HCT116 (cell line): ENCODE measurements around the gene SPEM1.

Experiments used
- POLR2A ChIP-seq: IDR thresholded peaks from 2 replicates; pipeline ENCODE4 v1.7.0; 2011; ENCODE audit warnings: borderline replicate concordance; ENCODE audit not compliant: insufficient read depth, insufficient read length; ENCODE audit errors: extremely low read depth
- ZNF274 ChIP-seq: fragments of 200-500 bp; sonication (Bioruptor generic); IDR thresholded peaks from 2 replicates; pipeline ENCODE4 v1.6.1; 2014; ENCODE audit warnings: mild to moderate bottlenecking, low read depth, low read length, inconsistent platforms
- TF ChIP-seq, protein P1 (sequence below), 3 experiments: fragments of 200-600 bp in 1 of 3; sonication (generic) in 1 of 3; IDR thresholded peaks in 2 of 3; conservative IDR thresholded peaks in 1 of 3; 2 replicates each; pipeline ENCODE4 v1.5.1; 2012 to 2017; ENCODE audit warnings: low read depth in 2 of 3, low read length in 2 of 3, antibody characterized with exemption in 1 of 3, borderline replicate concordance in 1 of 3, control low read depth in 1 of 3, mild to moderate bottlenecking in 1 of 3, mixed read lengths in 1 of 3, mixed run types in 1 of 3, moderate library complexity in 1 of 3; ENCODE audit not compliant: insufficient read depth in 1 of 3

GRCh38 chr17:7408863-7409262, 11.3 kb upstream of the SPEM1 start:
- TF ChIP-seq, protein P1, sequence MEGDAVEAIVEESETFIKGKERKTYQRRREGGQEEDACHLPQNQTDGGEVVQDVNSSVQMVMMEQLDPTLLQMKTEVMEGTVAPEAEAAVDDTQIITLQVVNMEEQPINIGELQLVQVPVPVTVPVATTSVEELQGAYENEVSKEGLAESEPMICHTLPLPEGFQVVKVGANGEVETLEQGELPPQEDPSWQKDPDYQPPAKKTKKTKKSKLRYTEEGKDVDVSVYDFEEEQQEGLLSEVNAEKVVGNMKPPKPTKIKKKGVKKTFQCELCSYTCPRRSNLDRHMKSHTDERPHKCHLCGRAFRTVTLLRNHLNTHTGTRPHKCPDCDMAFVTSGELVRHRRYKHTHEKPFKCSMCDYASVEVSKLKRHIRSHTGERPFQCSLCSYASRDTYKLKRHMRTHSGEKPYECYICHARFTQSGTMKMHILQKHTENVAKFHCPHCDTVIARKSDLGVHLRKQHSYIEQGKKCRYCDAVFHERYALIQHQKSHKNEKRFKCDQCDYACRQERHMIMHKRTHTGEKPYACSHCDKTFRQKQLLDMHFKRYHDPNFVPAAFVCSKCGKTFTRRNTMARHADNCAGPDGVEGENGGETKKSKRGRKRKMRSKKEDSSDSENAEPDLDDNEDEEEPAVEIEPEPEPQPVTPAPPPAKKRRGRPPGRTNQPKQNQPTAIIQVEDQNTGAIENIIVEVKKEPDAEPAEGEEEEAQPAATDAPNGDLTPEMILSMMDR (IDR thresholded peaks at IDR 0.05 in 2 of 3, conservative IDR thresholded peaks at IDR 0.05 in 1 of 3; ENCODE audit: borderline replicate concordance in 1 of 3, insufficient read depth in 1 of 3, low read depth in 2 of 3, low read length in 2 of 3): no peak
- TF ChIP-seq ZNF274: no peak
- no peak for TF ChIP-seq POLR2A
